Measurements from ENCODE around the gene CABCOCO1.
"Not testable (repeated sequence)": the region's sequence is repeated elsewhere in the genome, so short reads cannot be mapped to it uniquely, and the experiment has no call there.

The CABCOCO1 gene

DNA sequence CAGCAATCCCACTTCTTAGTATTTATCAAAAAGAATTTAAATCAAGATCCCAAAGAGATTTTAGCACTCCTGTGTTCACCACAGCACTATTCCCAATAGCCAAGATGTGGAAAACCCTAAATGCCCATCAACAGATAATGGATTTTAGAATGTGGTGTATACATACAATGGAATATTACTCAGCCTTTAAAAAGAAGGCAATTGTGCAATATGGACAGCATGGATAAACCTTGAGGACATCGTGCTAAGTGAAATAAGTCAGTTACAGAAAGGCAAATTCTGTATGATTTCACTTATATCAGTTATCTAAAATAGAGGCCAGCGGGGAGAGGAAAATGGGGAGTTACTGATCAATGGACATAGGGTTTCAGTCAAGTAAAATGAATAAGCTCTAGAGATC lies 66.9 kb downstream of the CABCOCO1 start:
- peaks cover 11% of the 10 kb centered on the region for H3K9me3 Mint-ChIP-seq
- H3K27ac Mint-ChIP-seq, result no peak overlapping the region
- TF ChIP-seq, protein P1, sequence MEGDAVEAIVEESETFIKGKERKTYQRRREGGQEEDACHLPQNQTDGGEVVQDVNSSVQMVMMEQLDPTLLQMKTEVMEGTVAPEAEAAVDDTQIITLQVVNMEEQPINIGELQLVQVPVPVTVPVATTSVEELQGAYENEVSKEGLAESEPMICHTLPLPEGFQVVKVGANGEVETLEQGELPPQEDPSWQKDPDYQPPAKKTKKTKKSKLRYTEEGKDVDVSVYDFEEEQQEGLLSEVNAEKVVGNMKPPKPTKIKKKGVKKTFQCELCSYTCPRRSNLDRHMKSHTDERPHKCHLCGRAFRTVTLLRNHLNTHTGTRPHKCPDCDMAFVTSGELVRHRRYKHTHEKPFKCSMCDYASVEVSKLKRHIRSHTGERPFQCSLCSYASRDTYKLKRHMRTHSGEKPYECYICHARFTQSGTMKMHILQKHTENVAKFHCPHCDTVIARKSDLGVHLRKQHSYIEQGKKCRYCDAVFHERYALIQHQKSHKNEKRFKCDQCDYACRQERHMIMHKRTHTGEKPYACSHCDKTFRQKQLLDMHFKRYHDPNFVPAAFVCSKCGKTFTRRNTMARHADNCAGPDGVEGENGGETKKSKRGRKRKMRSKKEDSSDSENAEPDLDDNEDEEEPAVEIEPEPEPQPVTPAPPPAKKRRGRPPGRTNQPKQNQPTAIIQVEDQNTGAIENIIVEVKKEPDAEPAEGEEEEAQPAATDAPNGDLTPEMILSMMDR (IDR thresholded peaks at IDR 0.05), result no peak
- no peaks in the 10 kb centered on the region for H3K27me3 Mint-ChIP-seq (ENCODE audit: low read depth, poor library complexity)
- peaks cover 21% of the 10 kb centered on the region for H3K4me1 Mint-ChIP-seq
- no peak overlapping the region for H3K4me3 Mint-ChIP-seq
- DNase-seq, result no peak
- no peaks in the 10 kb centered on the region for H3K36me3 Mint-ChIP-seq (ENCODE audit: low read depth)

DNA sequence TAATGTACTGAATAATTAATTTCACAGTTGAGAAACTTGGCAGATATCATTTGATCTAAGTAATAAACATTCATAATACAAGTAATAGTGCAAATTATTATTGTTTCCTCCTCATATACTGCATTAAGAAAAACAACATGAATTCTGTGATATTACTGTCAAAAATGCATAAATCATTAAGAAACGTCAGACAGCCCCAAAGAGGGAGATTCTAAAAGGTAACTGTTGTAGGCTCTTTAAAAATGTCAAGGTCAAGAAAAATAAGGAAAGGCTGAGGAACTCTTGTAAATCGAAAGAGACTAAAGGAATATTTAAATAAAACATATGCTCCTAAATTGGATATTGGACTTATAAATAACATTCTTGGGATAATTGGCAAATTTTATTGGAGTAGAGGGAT lies 67.9 kb downstream of the CABCOCO1 start:
- Mint-ChIP-seq H3K4me3 (no peak overlapping the region), H3K36me3 (ENCODE audit: low read depth) (no peaks in the 10 kb centered on the region)

GRCh38 chr10:61731638-61732037 lies 68.9 kb downstream of the CABCOCO1 start:
- Mint-ChIP-seq H3K27ac (no peak overlapping the region), H3K36me3 (ENCODE audit: low read depth) (no peaks in the 10 kb centered on the region), H3K4me1 (peaks cover 21% of the 10 kb centered on the region), H3K4me3 (no peak overlapping the region), H3K9me3 (peaks cover 11% of the 10 kb centered on the region), H3K27me3 (ENCODE audit: low read depth, poor library complexity) (no peaks in the 10 kb centered on the region)
- DNase-seq, result no peak
- TF ChIP-seq, protein P1 (IDR thresholded peaks at IDR 0.05), result no peak

More for the DNA sequence above, 67.9 kb downstream of the CABCOCO1 start:
- Mint-ChIP-seq H3K27me3 (ENCODE audit: low read depth, poor library complexity) (no peaks in the 10 kb centered on the region), H3K9me3 (peaks cover 11% of the 10 kb centered on the region), H3K27ac (no peak overlapping the region), H3K4me1 (peaks cover 21% of the 10 kb centered on the region)
- TF ChIP-seq, protein P1 (IDR thresholded peaks at IDR 0.05), result no peak
- no peak for DNase-seq

- TF ChIP-seq, protein P1 (IDR thresholded peaks at IDR 0.05), result no peak
- Mint-ChIP-seq H3K4me3 (no peak overlapping the region), H3K27ac (no peak overlapping the region), H3K36me3 (ENCODE audit: low read depth) (no peaks in the 10 kb centered on the region), H3K9me3 (peaks cover 11% of the 10 kb centered on the region), H3K4me1 (peaks cover 21% of the 10 kb centered on the region), H3K27me3 (ENCODE audit: low read depth, poor library complexity) (no peaks in the 10 kb centered on the region)
- DNase-seq, result no peak
These were observed 70.0 kb downstream of the CABCOCO1 start for GRCh38 chr10:61732629-61733278.

- H3K27me3 Mint-ChIP-seq (ENCODE audit: low read depth, poor library complexity), result no peaks in the 10 kb centered on the region
- H3K9me3 Mint-ChIP-seq, result peaks cover 11% of the 10 kb centered on the region
- peak; percentile 26 for DNase-seq
- TF ChIP-seq, protein P1 (IDR thresholded peaks at IDR 0.05), result peak; percentile 68
- peaks cover 21% of the 10 kb centered on the region for H3K4me1 Mint-ChIP-seq
- H3K4me3 Mint-ChIP-seq, result no peak overlapping the region
- no peak overlapping the region for H3K27ac Mint-ChIP-seq
- no peaks in the 10 kb centered on the region for H3K36me3 Mint-ChIP-seq (ENCODE audit: low read depth)
These were observed 70.7 kb downstream of the CABCOCO1 start for GRCh38 chr10:61733358-61733940.

GRCh38 chr10:61735882-61736281 lies 73.2 kb downstream of the CABCOCO1 start:
- Mint-ChIP-seq H3K4me3 (no peak overlapping the region), H3K4me1 (peaks cover 18% of the 10 kb centered on the region), H3K27ac (no peak overlapping the region), H3K27me3 (ENCODE audit: low read depth, poor library complexity) (no peaks in the 10 kb centered on the region), H3K9me3 (no peaks in the 10 kb centered on the region), H3K36me3 (ENCODE audit: low read depth) (no peaks in the 10 kb centered on the region)
- no peak for DNase-seq
- TF ChIP-seq, protein P1 (IDR thresholded peaks at IDR 0.05), result no peak

DNA sequence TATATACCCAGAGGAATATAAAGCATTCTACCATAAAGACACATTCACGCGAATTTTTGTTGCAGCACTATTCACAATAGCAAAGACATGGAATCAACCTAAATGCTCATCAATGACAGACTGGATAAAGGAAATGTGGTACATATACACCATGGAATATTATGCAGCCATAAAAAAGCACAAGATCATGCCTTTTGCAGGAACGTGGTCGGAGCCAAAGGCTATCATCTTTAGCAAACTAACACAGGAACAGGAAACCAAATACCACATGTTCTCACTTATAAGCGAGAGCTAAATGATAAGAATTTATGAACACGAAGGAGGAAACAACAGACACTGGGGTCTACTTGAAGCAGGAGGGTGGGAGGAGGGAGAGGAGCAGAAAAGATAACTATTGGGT lies 74.7 kb downstream of the CABCOCO1 start:
- not testable (repeated sequence) for DNase-seq; H3K9me3 Mint-ChIP-seq; H3K27me3 Mint-ChIP-seq (ENCODE audit: low read depth, poor library complexity); H3K36me3 Mint-ChIP-seq (ENCODE audit: low read depth); H3K4me3 Mint-ChIP-seq; H3K27ac Mint-ChIP-seq
- H3K4me1 Mint-ChIP-seq, result peaks cover 11% of the 10 kb centered on the region

Measured in nephron progenitor cell (in vitro differentiated cells).